Measurements from ENCODE around the gene ADAM29. TPM values are rescaled to one million over a fixed set of nuclear protein-coding genes. Genes with fewer than 3 reads are reported as not detected.
A peak's percentile ranks its signal among the peaks of the same experiment; 100 is the strongest.

Gene ADAM29
- polyA plus RNA-seq (2013): 0.03 and 0.04 TPM in 2 replicates

DNA sequence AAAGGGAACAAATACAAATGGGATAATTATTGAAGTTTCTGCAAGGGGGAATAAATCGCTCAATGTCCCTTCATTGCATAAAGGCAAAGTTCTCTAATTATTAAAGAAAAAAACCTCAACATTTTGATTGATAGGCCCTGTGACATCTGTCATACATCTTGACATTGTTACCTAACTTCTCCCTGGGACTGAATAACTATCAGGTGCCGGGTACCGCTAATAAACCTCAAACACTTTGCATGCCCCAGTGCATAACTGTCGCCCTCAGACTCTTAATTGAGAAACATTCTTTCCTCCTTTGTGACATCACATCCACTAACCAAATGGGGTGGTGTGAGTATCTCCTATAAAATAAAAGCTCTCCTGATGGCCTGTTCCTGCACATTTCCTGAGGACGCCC, at the start of gene ADAM29:
Gene ADAM29, plus strand, starts transcription at position 301 of the 400 bp plus-strand sequence. CDS start 57,168 bp downstream, outside the sequence.
- no CpG with 5 or more reads among the region's 5 CpGs for WGBS (ENCODE audit: extremely low coverage, insufficient coverage, insufficient read length)

DNA sequence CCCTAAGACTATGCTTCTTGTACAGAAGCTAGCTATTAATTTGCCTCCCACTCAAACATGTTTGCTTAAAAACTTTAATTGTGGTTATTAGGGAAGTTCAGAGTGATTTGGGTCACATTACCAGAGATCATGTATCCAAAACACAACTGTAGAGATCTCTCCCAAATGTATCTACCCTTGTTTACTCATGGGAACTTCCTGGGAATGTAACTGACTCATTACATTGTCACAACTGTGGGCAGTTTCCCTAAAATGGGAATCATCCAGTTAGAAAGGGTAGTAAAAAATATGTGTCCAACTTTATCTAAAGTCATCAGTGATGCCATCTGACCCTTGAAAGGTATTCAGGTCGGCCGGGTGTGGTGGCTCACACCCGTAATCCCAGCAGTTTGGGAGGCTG, 48.8 kb upstream of the ADAM29 start:
- no peak overlapping the region for H4K12ac ChIP-seq (ENCODE audit: low read depth, low read length)
- H3K23ac ChIP-seq (ENCODE audit: low read length): no peak overlapping the region
- no peaks in the 10 kb centered on the region for H3K27me3 ChIP-seq (ENCODE audit: insufficient read depth, low read length)
- H3K36me3 ChIP-seq (ENCODE audit: control insufficient read depth in 1 of 2, insufficient read depth in 2 of 2, low read length in 2 of 2): no peaks in the 10 kb centered on the region
- no peak overlapping the region for H3K9ac ChIP-seq (ENCODE audit: low read length)
- H3K79me2 ChIP-seq (ENCODE audit: control insufficient read depth, insufficient read depth, low read length, poor library complexity): no peaks in the 10 kb centered on the region
- no peak overlapping the region for H3K4me2 ChIP-seq (ENCODE audit: low read length)
- H4K8ac ChIP-seq (ENCODE audit: low read depth, low read length): no peak overlapping the region
- H3K4ac ChIP-seq (ENCODE audit: low read depth, low read length): no peak overlapping the region
- peaks cover 2 to 3% of the 10 kb centered on the region in 2 experiments for H3K4me1 ChIP-seq (ENCODE audit: control insufficient read depth in 1 of 2, insufficient read depth in 2 of 2, low read length in 2 of 2)
- no peak overlapping the region for H2BK5ac ChIP-seq (ENCODE audit: low read depth, low read length, poor library complexity)
- no peak overlapping the region for H3K14ac ChIP-seq (ENCODE audit: low read length)
- H3K4me3 ChIP-seq (ENCODE audit: low read depth, low read length): no peak overlapping the region
- H3K18ac ChIP-seq (ENCODE audit: low read length): no peak overlapping the region
- WGBS (ENCODE audit: extremely low coverage, insufficient coverage, insufficient read length): no CpG with 5 or more reads among the region's 3 CpGs
- H2AK5ac ChIP-seq (ENCODE audit: low read length): no peak overlapping the region
- no peak overlapping the region for H3K27ac ChIP-seq (ENCODE audit: low read depth, low read length)
- no peak overlapping the region for H2BK120ac ChIP-seq (ENCODE audit: insufficient read depth, low read length, poor library complexity)
- H2BK12ac ChIP-seq (ENCODE audit: low read length): no peak overlapping the region
- H4K91ac ChIP-seq (ENCODE audit: low read depth, low read length): no peak overlapping the region
- no peak for DNase-seq
- peaks cover 2% of the 10 kb centered on the region for H3K79me1 ChIP-seq (ENCODE audit: low read length)
- no peaks in the 10 kb centered on the region for H3K9me3 ChIP-seq (ENCODE audit: insufficient read depth, low read depth, low read length)
- no peak overlapping the region for H2AFZ ChIP-seq (ENCODE audit: insufficient read depth, low read length, poor library complexity)

More for the DNA sequence above, at the start of gene ADAM29:
- no peak within 1 kb of the TSS for H3K14ac ChIP-seq (ENCODE audit: low read length)
- no peaks in the 10 kb centered on the region for H3K79me1 ChIP-seq (ENCODE audit: low read length)
- H4K91ac ChIP-seq (ENCODE audit: low read depth, low read length): no peak within 1 kb of the TSS
- H2AK5ac ChIP-seq (ENCODE audit: low read length): no peak within 1 kb of the TSS
- H4K8ac ChIP-seq (ENCODE audit: low read depth, low read length): no peak within 1 kb of the TSS
- no peak within 1 kb of the TSS for H3K4me3 ChIP-seq (ENCODE audit: low read depth, low read length)
- no peaks in the 10 kb centered on the region for H3K9me3 ChIP-seq (ENCODE audit: insufficient read depth, low read depth, low read length)
- DNase-seq: no peak
- no peak within 1 kb of the TSS for H3K4ac ChIP-seq (ENCODE audit: low read depth, low read length)
- peak within 1 kb of the TSS; percentile 27 for H3K23ac ChIP-seq (ENCODE audit: low read length)
- no peak within 1 kb of the TSS for H2BK12ac ChIP-seq (ENCODE audit: low read length)
- no peak within 1 kb of the TSS for H4K12ac ChIP-seq (ENCODE audit: low read depth, low read length)
- H3K36me3 ChIP-seq (ENCODE audit: control insufficient read depth in 1 of 2, insufficient read depth in 2 of 2, low read length in 2 of 2): no peaks in the 10 kb centered on the region
- H3K79me2 ChIP-seq (ENCODE audit: control insufficient read depth, insufficient read depth, low read length, poor library complexity): no peaks in the 10 kb centered on the region
- no peak within 1 kb of the TSS for H2AFZ ChIP-seq (ENCODE audit: insufficient read depth, low read length, poor library complexity)
- H3K4me2 ChIP-seq (ENCODE audit: low read length): no peak within 1 kb of the TSS
- H3K18ac ChIP-seq (ENCODE audit: low read length): no peak within 1 kb of the TSS
- H2BK5ac ChIP-seq (ENCODE audit: low read depth, low read length, poor library complexity): no peak within 1 kb of the TSS
- no peak within 1 kb of the TSS for H2BK120ac ChIP-seq (ENCODE audit: insufficient read depth, low read length, poor library complexity)
- no peak within 1 kb of the TSS for H3K9ac ChIP-seq (ENCODE audit: low read length)
- H3K4me1 ChIP-seq (ENCODE audit: control insufficient read depth in 1 of 2, insufficient read depth in 2 of 2, low read length in 2 of 2): no peaks in the 10 kb centered on the region
- H3K27ac ChIP-seq (ENCODE audit: low read depth, low read length): no peak within 1 kb of the TSS
- H3K27me3 ChIP-seq (ENCODE audit: insufficient read depth, low read length): no peaks in the 10 kb centered on the region

DNA sequence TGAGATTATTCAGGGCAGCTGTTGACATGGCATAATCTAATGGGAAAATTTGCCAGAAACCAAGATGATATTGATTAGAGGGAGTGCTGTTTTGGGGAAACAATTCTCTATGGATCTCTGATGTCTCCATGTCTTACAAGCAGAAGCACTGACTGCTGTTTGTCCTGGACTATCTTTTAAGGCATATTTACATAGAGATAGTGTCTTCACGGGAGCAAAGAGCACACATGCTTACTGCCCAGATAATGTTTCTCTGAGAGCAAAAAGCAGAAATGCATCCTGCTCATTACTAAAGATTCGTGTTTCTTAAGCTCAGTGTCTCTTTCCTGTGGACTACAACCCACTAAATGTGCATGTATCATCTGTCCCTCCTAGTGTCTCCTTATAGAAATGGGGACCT, 47.8 kb upstream of the ADAM29 start:
- no peak overlapping the region for H3K9ac ChIP-seq (ENCODE audit: low read length)
- H2BK12ac ChIP-seq (ENCODE audit: low read length): no peak overlapping the region
- peaks cover 2% of the 10 kb centered on the region for H3K79me1 ChIP-seq (ENCODE audit: low read length)
- H3K4me2 ChIP-seq (ENCODE audit: low read length): no peak overlapping the region
- H3K23ac ChIP-seq (ENCODE audit: low read length): no peak overlapping the region
- H3K36me3 ChIP-seq (ENCODE audit: control insufficient read depth in 1 of 2, insufficient read depth in 2 of 2, low read length in 2 of 2): no peaks in the 10 kb centered on the region
- no peaks in the 10 kb centered on the region for H3K27me3 ChIP-seq (ENCODE audit: insufficient read depth, low read length)
- H3K4me1 ChIP-seq (ENCODE audit: control insufficient read depth in 1 of 2, insufficient read depth in 2 of 2, low read length in 2 of 2): peaks cover 2 to 3% of the 10 kb centered on the region in 2 experiments
- H2AFZ ChIP-seq (ENCODE audit: insufficient read depth, low read length, poor library complexity): no peak overlapping the region
- no peak overlapping the region for H3K27ac ChIP-seq (ENCODE audit: low read depth, low read length)
- no peak overlapping the region for H3K18ac ChIP-seq (ENCODE audit: low read length)
- no peak for DNase-seq
- no peak overlapping the region for H4K12ac ChIP-seq (ENCODE audit: low read depth, low read length)
- H2AK5ac ChIP-seq (ENCODE audit: low read length): no peak overlapping the region
- H4K91ac ChIP-seq (ENCODE audit: low read depth, low read length): no peak overlapping the region
- no peak overlapping the region for H2BK120ac ChIP-seq (ENCODE audit: insufficient read depth, low read length, poor library complexity)
- H3K9me3 ChIP-seq (ENCODE audit: insufficient read depth, low read depth, low read length): no peaks in the 10 kb centered on the region
- no peak overlapping the region for H3K4ac ChIP-seq (ENCODE audit: low read depth, low read length)
- WGBS (ENCODE audit: extremely low coverage, insufficient coverage, insufficient read length): no CpG with 5 or more reads among the region's 2 CpGs
- no peak overlapping the region for H2BK5ac ChIP-seq (ENCODE audit: low read depth, low read length, poor library complexity)
- no peak overlapping the region for H4K8ac ChIP-seq (ENCODE audit: low read depth, low read length)
- no peak overlapping the region for H3K4me3 ChIP-seq (ENCODE audit: low read depth, low read length)
- no peak overlapping the region for H3K14ac ChIP-seq (ENCODE audit: low read length)
- no peaks in the 10 kb centered on the region for H3K79me2 ChIP-seq (ENCODE audit: control insufficient read depth, insufficient read depth, low read length, poor library complexity)

DNA sequence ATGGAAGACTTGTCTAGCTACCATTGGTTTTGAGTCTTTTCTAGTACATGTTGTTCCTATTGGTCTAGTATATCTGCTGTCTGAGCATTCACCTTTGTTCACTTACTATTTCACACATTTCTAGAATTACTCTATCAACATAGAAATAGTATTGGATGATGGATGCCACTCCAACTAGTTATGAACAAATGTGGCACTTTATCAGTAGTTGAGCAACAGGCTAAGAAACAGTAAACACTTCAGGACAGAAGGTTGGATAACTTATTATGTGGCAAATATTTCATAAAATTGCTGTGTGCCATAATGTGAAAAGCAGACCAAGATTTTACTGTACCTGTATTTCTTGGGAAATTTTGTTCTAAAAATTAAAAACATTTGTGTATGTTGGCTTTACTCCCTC, 46.8 kb upstream of the ADAM29 start:
- Histone ChIP-seq H3K79me1 (ENCODE audit: low read length) (peaks cover 2% of the 10 kb centered on the region), H4K12ac (ENCODE audit: low read depth, low read length) (no peak overlapping the region), H3K79me2 (ENCODE audit: control insufficient read depth, insufficient read depth, low read length, poor library complexity) (no peaks in the 10 kb centered on the region), H3K27me3 (ENCODE audit: insufficient read depth, low read length) (no peaks in the 10 kb centered on the region), H2AFZ (ENCODE audit: insufficient read depth, low read length, poor library complexity) (no peak overlapping the region), H3K18ac (ENCODE audit: low read length) (no peak overlapping the region), H2BK120ac (ENCODE audit: insufficient read depth, low read length, poor library complexity) (no peak overlapping the region), H3K4ac (ENCODE audit: low read depth, low read length) (no peak overlapping the region), H3K9ac (ENCODE audit: low read length) (no peak overlapping the region), H3K4me2 (ENCODE audit: low read length) (no peak overlapping the region), H3K23ac (ENCODE audit: low read length) (no peak overlapping the region), H4K8ac (ENCODE audit: low read depth, low read length) (no peak overlapping the region), H3K36me3 (ENCODE audit: control insufficient read depth in 1 of 2, insufficient read depth in 2 of 2, low read length in 2 of 2) (no peaks in the 10 kb centered on the region), H2BK12ac (ENCODE audit: low read length) (no peak overlapping the region), H2BK5ac (ENCODE audit: low read depth, low read length, poor library complexity) (no peak overlapping the region), H3K4me3 (ENCODE audit: low read depth, low read length) (no peak overlapping the region), H4K91ac (ENCODE audit: low read depth, low read length) (no peak overlapping the region), H3K27ac (ENCODE audit: low read depth, low read length) (no peak overlapping the region), H3K9me3 (ENCODE audit: insufficient read depth, low read depth, low read length) (no peaks in the 10 kb centered on the region), H3K4me1 (ENCODE audit: control insufficient read depth in 1 of 2, insufficient read depth in 2 of 2, low read length in 2 of 2) (peaks cover 2 to 3% of the 10 kb centered on the region in 2 experiments), H2AK5ac (ENCODE audit: low read length) (no peak overlapping the region), H3K14ac (ENCODE audit: low read length) (no peak overlapping the region)
- no peak for DNase-seq
